Stimulated activated CD8-positive, alpha-beta memory T cell treated with anti-CD3 and anti-CD28 coated beads, Interleukin-4, amount 100 ng/mL, for 48 hours (primary cell): ENCODE data around the gene CAPN3.
A peak's percentile ranks its signal among the peaks of the same experiment; 100 is the strongest.

Source experiments
- DNase-seq: peaks from one replicate; pipeline ENCODE4 v3.0.0-alpha.2; 2020

The CAPN3 gene

DNA sequence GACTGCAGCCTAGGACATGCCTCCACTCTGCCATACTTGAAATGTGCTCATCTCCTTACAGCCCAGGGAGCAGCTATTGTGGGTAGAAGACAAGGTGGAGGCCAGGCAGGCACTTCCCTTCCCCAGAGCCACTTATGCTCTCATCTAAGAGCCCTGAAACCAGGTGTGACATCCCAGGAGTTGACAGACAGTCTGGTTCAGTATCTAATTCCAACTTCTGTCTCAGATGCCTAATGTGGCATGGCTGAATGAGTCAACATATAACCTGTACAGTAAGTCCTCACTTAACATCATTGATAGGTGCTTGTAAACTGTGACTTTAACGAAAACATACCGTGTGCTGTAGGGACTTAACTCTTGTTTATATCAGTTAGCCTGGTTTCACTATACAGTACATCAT lies 1.2 kb upstream of the CAPN3 start:
- no peak for DNase-seq

DNA sequence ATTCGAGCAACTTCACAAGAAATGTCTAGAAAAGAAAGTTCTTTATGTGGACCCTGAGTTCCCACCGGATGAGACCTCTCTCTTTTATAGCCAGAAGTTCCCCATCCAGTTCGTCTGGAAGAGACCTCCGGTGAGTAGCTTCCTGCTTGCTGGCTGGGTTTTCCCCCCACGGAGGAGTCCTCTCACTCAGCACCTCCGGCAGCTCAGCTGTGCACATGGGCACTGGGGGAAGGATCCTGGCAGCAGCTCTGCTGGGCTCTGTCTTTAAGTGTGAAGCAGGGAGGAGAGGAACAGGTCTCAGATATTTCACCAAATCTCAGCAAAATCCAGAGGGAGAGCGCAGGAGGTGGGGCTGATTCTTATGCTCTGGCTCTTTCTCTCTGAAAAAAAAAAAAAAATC lies 684 bp downstream of the CAPN3 start:
- DNase-seq = no peak

DNA sequence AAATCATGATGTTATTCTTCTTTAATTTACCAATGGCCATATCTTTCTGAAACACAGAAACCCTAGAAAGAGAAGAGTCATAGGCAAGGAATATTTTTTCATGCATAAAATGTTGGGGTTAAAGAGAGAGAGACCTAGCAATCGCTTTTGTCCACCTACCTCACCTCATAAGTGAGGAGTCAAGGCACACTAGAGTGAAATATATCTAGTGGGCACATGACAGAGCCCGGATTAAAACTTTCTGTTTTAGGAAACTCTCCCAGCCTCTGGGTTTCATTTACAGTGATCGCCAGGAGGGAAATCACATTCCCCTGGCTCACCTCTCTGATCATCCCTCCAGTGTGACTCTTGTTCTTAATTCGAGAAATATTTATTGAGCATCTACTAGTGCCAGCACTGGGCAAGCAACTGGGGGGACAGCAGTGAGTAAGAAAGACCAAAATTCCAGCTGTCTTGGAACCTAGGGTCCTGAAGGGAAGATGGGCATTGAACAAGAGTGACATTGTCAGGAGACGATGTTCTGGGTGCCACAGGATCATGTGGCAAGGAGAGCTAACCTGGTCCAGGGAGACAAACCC lies 1.3 kb downstream of the CAPN3 start:
- DNase-seq = no peak

DNA sequence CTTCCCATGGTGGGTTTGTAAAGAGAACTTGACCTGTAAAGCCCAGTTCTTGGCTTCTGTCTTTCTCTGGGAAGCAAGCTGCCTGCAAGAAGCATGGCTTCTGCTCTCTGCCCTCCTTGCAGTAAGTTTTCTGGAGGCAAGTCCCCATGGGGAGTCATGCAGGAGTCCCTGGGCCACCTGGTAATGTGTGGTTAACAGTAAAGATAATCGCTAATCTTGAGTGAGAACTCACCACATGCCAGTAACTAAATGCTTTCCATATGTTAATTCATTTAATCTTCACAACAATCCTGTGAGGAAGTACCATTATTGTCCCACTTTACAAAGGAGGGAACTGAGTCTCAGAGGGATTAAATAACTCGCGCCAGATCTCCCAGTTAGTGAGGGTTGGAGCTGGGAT lies 4.2 kb downstream of the CAPN3 start:
- no peak for DNase-seq

DNA sequence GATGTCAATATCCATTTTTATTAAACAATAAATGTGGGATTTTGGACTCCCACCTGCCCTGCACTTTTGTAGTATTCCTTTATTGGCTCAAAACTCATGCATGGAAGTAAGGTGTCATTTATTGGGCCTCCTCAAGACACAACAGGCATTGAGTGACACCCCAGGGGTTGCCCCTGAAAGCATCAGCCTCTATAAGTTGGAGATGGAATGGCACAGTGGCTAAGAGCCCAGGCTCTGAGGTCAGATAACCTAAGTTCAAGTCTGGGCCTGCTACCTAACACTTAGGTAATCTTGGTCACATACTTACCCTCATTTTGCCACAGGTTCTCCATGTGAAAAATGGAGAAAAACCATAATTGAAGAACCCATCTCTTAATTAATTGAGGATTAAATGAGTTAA lies 4.6 kb downstream of the CAPN3 start:
- no peak for DNase-seq

DNA sequence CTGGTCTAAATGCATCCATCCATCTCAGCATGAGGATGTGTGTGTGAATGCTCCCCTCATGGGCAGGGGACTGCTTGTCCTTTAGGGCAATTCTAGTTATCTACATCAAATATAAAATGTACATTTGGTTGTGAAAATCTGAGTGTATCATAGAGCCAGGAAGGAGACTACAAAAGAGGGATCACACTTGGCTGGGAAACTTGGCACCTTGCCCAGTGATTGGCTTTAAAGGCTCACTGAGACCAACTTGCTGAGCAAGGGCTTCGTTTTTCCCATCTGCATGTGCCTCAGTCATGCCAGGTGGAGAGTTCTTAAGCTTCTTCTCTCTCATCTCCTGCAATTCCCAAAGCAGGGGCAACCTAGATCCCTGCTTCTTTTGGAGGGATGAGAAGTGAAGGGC lies 5.2 kb downstream of the CAPN3 start:
- no peak for DNase-seq

DNA sequence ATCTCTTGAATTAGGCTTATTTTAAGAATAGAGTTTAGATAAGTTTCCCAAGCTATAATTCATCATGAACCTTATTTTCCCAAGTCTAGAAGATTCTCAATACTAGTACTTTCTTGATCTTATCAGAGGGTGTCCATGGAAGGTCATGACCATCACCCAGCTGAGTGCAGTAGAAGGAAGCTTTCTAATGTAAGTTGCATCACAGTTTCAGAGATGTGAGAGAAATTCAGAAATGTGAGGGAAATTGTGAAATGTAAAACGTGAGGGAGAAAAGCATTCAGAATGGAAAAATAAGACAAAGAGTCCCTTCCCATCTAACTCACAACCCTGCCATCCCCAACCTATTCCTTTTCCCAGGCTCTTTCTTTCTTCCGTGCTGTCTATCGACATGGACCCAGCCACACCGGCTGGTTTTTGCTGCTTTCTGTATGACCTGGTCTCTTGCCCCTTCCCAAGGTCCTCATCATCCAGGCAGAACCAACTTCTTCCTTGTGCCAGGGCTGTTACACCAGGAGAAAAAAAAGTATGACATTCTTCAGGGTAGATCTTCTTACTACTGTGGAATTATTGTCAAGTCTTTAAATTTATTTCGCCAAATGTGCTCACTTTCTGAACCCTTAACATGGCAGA lies 6.7 kb downstream of the CAPN3 start:
- no peak for DNase-seq

DNA sequence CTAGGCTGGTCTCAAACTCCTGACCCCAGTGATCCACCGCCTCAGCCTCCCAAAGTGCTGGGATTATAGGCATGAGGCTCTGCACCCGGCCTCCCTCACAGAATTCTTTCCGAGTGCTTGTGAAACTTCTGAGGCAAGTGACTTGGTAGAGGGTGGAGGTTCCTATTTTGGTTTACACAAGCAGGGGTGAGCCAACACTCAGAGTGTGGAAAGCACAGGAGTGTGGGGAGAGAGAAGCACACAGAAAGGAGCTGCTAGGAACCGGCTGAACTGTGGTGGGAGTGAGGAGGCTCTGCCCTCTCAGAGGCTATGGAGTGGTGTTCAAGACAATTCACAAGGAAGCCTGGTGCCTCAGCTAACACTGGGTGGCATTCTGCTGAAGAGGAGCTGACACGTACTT lies 7.7 kb downstream of the CAPN3 start:
- DNase-seq = no peak

DNA sequence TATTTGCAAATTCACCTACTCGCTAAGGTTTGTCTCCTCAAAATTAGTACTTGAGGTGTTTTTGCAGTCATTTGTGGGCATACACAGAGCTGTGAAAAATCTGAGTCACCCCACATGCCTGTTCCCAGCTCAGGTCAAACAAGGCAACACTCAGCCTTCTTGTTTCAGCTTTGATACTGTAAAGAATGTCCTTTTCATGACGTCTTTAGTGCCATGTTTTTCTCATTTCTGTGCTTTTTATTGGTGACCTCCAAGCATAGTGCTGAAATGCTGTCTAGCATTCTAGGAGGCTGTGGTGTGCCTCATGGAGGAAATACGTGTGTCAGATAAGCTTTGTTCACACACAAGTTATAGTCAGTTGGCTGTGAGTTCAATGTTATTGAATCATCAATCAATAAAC lies 8.8 kb downstream of the CAPN3 start:
- DNase-seq = no peak

DNA sequence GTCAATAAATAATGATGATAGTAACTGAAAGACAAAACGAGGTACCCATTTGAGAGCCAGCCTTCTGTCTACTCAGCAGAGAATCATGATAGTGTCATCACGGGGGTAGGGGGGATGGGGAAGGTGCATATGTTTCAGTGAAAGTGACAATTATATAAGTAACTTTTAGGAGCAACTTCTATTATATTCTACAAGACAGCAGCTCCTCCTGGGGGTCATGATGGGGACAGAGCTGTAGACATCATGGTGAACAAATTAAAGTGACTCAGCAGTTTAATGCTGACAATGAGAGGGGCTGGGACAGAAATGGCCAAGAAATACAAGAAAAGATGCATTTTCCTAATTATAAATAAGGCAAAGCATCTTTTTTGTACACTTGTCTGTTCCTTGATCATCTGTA lies 11.8 kb downstream of the CAPN3 start:
- no peak for DNase-seq

DNA sequence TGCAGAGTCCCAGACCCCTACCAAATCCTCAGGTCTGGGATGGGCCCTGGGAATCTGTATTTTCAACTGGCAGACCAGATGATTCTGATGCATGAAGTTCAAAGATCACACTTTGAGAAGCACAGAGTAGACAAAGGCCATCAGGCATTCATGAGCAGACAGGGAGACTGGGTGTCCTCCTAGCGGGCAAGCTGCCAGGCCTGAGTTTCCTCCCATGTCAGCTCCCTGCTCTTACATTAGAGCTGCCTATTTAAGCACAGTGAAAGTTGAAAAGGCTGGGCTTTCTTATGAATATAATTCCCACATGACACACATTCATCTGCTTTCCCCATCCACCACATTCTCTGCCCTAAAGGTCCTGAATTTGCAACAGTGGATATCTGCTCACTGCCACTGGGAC lies 14.0 kb downstream of the CAPN3 start:
- DNase-seq = no peak

DNA sequence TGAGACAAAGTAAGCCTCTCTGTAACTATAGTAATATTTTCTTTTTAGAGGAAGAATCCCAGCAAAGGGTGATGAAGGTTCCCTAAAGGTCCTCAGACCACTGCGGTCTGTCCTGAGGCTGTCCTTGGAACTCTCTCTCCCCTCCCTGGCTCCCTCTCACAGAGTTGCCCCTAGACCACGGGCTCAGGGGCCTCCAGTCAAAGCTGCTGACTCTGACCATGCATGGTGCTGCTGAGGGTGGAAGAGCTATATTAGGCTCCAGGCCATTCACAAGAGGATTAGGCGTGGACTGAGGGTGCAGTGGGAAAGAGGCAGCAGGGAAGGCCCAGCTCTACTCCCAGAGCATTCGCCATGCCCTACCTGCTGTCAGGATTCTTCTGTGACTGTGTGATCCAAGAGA lies 14.6 kb downstream of the CAPN3 start:
- no peak for DNase-seq

DNA sequence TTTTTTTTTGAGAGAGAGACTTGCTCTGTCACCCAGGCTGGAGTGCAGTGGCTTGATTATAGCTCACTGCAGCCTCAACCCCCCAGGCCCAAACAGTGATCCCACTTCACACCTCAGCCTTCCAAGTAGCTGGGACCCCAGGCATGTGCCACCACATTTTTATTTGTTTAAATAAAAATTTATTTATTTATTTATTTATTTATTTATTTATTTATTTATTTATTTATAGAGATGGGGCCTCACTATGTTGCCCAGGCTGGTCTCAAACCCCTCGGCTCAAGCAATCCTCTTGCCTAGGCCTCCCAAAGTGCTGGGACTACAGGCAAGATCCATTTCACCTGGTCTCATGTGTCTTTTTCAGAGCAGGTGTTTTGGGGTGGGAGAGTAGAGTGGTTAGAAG lies 15.5 kb downstream of the CAPN3 start:
- no peak for DNase-seq

DNA sequence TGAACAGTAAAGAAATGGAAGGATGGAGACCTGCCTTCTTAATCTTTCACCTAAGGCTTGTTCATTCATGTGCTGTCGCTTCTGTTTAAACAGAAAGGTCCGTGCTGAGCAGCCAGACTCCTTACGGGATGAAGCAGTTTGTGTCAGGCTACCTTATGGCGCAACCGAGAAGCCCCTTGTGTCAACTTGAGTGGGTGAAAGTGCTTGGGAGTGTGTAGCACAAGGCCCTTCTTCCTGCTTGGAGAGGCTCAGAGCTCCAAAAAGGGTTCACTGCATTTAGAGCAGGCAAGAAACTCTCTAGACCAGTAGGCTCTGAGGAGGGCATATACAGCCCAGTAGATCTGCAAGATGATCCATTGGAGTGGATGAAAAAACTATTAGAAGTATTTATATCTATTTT lies 16.0 kb downstream of the CAPN3 start:
- DNase-seq = no peak

DNA sequence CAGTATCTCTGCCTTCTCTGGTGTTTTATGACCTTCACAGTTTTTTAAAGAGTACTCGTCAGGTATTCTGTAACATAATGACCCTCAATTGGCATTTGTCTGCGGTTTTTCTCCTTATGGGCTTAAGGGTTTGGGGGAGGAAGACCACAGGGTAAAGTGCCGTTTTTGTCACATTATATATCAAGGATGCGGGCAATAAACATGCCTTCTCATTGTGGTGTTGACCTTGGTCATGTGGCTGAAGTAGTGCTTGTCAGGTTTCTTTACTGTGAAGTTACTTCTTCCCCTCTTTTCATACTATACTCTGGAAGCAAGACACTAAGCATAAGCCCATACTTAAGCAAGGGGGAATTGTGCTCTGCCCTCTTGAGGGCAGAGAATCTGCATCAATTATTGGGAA lies 16.6 kb downstream of the CAPN3 start:
- DNase-seq = no peak

DNA sequence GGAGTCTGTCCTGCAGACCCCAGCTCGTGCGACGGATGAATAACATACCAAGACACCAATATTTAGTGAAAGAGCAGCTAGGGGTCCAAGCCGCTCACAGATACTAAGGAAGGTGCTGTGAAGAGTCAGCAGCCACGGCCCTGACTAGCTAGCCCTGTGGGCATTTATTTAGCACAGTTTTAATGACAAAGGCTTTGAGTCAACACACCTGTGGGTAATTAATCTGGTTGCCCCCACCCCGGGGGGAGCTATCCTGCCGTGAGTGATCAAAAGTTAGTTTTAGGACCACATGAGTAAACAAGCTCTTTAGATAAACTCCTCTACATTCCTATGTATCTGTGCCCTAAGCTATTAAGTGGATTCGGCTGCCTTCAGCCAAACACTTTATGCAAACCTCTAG lies 18.7 kb downstream of the CAPN3 start:
- no peak for DNase-seq

DNA sequence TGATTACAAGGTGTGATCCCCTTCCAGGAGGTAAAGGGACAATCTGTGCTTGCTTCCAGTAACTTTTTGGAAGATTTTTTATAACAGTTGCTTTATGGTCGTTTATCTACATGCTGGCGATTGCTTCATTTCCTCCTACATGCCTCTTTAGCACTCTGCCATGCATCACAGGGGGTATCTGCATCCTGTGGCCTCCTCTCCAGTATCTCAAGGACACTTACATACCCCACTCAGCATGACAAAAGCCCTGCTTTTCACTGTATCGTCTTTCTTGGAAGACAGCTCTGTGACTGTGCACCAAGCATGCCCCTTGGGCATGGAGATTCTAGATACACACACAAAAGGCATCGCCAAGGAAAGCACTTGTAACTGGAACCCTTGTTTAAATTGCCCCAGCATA lies 25.3 kb downstream of the CAPN3 start:
- DNase-seq = no peak

DNA sequence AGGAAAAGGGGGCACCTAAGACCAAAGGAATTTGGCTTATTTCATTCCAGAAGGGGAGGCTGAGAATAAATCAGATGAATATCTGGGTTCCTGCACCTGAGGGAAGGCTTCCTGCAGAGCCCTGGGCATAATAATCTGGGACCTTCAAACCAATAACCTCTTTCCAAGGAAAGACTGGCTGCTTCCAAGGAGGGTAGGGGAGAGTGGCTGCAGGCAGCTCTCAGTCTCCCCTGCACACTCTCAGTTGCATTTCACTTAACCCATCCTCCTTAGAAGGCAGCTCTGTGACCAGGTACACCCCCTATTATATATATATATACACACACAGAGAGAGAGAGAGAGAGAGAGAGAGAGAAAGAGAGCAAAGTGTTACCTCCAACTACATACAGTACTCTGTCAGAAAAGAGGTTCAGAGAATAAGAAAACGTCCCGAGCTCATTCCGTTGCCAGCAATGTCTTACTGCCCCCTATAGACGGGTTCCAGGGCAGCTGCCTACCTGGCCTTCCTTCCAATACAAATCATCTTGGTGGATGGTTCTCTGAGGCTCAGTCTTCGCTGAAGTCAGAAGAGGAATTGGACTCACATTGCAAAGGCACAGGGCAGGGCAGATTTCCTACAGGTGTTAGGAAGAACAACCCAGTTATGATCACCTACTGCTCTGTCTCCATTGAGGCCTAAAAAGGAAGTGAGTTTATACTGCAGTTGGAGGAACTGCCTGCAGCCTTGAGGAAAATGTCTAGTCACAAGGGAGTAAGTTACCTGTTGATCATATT lies 26.1 kb downstream of the CAPN3 start:
- peak; percentile 51 for DNase-seq

DNA sequence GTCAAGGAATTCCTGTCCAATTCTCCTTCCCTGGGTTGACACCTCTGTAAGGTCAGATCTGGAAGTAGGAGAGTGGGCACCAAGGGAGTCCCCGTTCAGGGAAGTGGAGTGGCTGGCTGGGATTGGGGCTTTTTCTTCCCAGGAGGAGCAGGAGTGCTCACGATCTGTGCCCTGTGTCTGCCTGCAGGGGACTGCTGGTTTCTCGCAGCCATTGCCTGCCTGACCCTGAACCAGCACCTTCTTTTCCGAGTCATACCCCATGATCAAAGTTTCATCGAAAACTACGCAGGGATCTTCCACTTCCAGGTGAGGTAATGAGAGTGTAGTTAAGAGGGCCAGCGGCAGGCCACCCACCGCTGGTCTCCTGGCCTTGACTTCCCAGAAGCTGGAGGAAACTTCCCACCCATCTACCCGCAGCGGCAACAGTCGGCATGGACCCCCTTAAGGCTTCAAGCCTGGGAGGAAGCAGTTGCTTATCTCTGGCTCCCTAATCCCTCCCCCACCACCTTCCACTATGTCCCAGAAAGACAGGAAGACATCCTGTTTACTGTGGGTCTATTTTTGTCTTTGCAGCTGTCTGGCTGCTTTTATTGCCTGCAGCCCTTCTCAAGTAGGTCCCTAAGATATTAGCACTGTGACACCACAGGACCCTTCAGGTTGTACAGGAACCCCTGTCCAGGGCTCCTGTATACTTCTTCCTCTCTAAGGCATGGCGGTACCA lies 26.8 kb downstream of the CAPN3 start:
- no peak for DNase-seq

DNA sequence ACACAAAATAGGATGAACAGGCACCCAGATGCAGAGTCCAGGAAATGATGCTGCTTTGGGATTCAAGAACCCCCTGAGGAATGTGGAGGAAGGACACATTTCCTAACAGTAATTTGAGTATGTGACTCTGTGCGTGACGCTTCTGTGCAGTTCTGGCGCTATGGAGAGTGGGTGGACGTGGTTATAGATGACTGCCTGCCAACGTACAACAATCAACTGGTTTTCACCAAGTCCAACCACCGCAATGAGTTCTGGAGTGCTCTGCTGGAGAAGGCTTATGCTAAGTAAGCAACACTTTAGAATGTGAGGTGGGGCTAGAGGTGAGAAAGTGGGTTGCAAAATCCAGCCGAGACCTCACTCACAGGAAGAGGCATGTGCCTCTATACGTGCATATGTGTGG lies 28.3 kb downstream of the CAPN3 start:
- no peak for DNase-seq

DNA sequence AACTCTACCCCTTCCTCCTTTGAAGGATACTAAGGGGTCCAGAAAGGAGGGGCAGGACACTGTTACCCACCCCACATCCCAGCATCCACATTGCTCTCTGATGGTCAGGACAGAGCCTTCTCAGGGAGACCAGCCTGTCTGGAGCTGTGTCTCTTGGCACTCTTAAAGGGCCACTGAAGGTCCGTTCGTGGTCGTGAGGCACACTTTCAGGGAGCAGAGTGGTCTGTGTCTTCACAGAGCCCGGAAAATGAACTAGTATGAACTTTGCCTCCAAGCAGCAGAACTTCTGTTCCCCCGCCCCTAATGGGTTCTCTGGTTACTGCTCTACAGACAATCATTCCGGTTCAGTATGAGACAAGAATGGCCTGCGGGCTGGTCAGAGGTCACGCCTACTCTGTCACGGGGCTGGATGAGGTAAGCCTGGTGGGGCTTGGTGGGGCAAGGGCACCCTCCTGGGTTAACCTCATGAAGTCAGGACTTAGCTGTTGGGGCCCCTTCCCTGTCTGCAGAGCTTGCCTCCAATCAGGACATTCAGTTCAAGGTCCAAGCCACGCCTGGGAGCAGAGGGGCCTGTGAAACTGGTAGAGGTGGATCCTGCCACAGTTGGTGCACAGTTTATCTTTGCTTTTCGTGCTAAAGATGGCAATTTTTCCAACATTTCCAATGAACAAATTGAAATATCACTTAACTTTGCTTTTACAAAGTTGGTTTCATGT lies 33.2 kb downstream of the CAPN3 start:
- DNase-seq = no peak

DNA sequence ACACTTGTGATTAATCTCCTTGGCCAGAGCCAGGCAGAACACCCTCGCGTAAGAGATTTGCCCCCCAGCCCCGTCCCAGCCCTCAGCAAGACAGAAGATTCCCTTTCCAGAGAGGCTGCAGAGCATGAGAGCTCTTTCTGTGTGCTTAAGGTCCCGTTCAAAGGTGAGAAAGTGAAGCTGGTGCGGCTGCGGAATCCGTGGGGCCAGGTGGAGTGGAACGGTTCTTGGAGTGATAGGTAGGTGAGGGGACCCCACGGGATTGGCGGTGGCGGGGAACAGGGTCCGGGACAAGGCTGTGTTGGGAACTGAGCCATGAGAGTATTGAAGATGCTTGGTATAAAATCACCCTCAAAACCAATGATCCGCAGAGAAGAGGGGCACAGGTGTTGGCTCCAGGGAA lies 34.8 kb downstream of the CAPN3 start:
- DNase-seq = no peak

DNA sequence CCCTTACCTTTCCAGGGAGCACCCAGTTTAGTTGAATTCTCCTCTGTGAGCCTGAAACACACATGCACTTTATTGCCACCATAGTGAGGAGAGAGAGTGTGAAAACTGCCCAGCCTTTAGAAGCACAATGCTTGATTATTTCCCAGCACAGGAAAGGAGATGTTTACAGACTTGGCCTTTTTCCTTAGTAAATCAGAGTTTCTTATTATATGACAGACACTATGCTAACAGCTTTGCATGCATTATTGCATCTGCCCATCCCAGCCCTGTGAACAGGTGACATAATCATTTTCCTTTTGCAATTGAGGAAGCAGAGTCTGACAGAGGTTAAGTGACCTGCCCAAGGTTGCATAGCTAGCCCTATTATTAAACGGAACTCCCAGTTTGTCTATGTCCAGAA lies 36.5 kb downstream of the CAPN3 start:
- DNase-seq = no peak
